Measurements from ENCODE around the gene CBX3.
"Not testable (repeated sequence)": the region's sequence is repeated elsewhere in the genome, so short reads cannot be mapped to it uniquely, and the experiment has no call there.

DNA sequence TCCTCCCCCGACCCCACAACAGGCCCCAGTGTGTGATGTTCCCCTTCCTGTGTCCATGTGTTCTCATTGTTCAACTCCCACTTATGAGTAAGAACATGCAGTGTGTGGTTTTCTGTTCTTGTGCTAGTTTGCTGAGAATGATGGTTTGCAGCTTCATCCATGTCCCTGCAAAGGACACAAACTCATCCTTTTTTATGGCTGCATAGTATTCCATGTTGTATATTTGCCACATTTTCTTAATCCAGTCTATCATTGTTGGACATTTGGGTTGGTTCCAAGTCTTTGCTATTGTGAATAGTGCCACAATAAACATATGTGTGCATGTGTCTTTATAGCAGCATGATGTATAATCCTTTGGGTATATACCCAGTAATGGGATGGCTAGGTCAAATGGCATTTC is 37.7 kb upstream of the CBX3 start:
- TF ChIP-seq CTCF (IDR thresholded peaks at IDR 0.05); POLR2AphosphoS5 (IDR thresholded peaks at IDR 0.05; ENCODE audit: insufficient read depth in 1 of 2, low read depth in 1 of 2): not testable (repeated sequence)

Data from vagina (tissue), 2 donors.